ENCODE measurements around the gene FBXW5. TPM values are rescaled to one million over a fixed set of nuclear protein-coding genes. Genes with fewer than 3 reads are reported as not detected.

FBXW5 gene
- total RNA-seq, 4 donors from 2014 or later: 101 to 166 (median 142) TPM

GRCh38 chr9:136983167-136983566 is 38.6 kb upstream of the FBXW5 start:
- Histone ChIP-seq H3K4me3 (no peak overlapping the region), H3K27me3 (peaks cover 35% of the 10 kb centered on the region), H3K27ac (no peak overlapping the region), H3K36me3 (no peaks in the 10 kb centered on the region), H3K4me1 (peaks cover 13% of the 10 kb centered on the region), H3K9me3 (no peaks in the 10 kb centered on the region)
- TF ChIP-seq, protein P1, sequence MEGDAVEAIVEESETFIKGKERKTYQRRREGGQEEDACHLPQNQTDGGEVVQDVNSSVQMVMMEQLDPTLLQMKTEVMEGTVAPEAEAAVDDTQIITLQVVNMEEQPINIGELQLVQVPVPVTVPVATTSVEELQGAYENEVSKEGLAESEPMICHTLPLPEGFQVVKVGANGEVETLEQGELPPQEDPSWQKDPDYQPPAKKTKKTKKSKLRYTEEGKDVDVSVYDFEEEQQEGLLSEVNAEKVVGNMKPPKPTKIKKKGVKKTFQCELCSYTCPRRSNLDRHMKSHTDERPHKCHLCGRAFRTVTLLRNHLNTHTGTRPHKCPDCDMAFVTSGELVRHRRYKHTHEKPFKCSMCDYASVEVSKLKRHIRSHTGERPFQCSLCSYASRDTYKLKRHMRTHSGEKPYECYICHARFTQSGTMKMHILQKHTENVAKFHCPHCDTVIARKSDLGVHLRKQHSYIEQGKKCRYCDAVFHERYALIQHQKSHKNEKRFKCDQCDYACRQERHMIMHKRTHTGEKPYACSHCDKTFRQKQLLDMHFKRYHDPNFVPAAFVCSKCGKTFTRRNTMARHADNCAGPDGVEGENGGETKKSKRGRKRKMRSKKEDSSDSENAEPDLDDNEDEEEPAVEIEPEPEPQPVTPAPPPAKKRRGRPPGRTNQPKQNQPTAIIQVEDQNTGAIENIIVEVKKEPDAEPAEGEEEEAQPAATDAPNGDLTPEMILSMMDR (IDR thresholded peaks at IDR 0.05): no peak
- no peak for TF ChIP-seq POLR2AphosphoS5 (IDR thresholded peaks at IDR 0.05)
- no peak for TF ChIP-seq EP300 (IDR thresholded peaks at IDR 0.05)
- TF ChIP-seq POLR2A (IDR thresholded peaks at IDR 0.05): no peak
- 93% methylated on average over 6 of the region's 9 CpGs for WGBS
- DNase-seq (ENCODE audit: low spot score in 2 of 2): no peak

GRCh38 chr9:136982232-136983051 is 37.9 kb upstream of the FBXW5 start, which contains the start of gene LCNL1:
LCNL1 (plus strand) TSS chr9:136982993; CDS start chr9:136983587, 594 bp downstream.
- Histone ChIP-seq H3K27me3 (peaks cover 35% of the 10 kb centered on the region), H3K27ac (no peak within 1 kb of the TSS), H3K9me3 (no peaks in the 10 kb centered on the region), H3K4me1 (peaks cover 20% of the 10 kb centered on the region), H3K4me3 (no peak within 1 kb of the TSS), H3K36me3 (no peaks in the 10 kb centered on the region)
- no peak for DNase-seq (ENCODE audit: low spot score in 2 of 2)
- TF ChIP-seq EP300 (IDR thresholded peaks at IDR 0.05): no peak
- TF ChIP-seq POLR2AphosphoS5 (IDR thresholded peaks at IDR 0.05): no peak
- TF ChIP-seq, protein P1 (IDR thresholded peaks at IDR 0.05): no peak
- no peak for TF ChIP-seq POLR2A (IDR thresholded peaks at IDR 0.05)
- 67% methylated on average over 17 of the region's 18 CpGs for WGBS

GRCh38 chr9:136981588-136982231 is 37.2 kb upstream of the FBXW5 start:
- no peaks in the 10 kb centered on the region for H3K36me3 ChIP-seq
- no peaks in the 10 kb centered on the region for H3K9me3 ChIP-seq
- 84% methylated on average over 13 of the region's 17 CpGs for WGBS
- no peak overlapping the region for H3K27ac ChIP-seq
- DNase-seq (ENCODE audit: low spot score in 2 of 2): no peak
- peaks cover 26% of the 10 kb centered on the region for H3K4me1 ChIP-seq
- TF ChIP-seq EP300 (IDR thresholded peaks at IDR 0.05) (no peak), POLR2A (IDR thresholded peaks at IDR 0.05) (no peak), POLR2AphosphoS5 (IDR thresholded peaks at IDR 0.05) (no peak)
- TF ChIP-seq, protein P1 (IDR thresholded peaks at IDR 0.05): no peak
- H3K4me3 ChIP-seq: no peak overlapping the region
- H3K27me3 ChIP-seq: peaks cover 32% of the 10 kb centered on the region

DNA sequence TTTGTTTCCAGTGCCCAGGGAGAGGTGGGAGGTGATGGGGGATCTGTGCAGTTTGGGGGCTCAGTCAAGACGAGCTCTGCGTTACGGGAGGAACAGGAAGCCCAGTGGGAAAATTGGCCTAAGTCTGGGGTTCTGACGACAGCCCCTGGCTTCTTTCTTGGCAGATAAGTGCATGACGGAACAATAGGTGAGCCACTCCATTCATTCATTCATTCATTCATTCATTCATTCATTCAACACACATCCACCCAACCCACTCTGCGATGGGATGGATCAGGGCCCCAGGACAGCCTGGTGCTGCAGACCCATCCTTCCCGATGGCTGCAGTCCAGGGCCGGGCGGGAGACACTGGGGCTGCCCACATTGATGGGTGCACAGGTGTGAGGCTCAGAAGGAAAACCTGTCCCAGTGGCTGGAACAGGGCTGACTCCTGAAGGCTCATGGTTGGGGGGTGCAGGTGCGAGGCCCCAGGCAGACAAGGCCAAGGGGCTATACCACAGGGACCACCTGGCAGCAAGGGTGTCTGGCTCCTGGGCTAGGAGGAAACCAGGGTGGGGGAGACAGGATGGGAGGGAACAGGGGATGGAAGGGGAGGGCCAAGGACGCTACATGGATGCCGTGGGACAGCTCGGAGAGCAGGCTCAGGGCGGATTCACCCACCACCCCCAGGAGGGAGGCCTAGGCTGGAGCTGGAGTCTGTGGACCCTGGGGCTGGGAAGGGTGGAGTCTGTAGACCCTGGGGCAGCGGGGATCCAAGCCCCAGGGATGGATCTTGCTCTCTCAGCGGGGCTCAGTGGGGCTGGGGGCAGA is 36.3 kb upstream of the FBXW5 start:
- Histone ChIP-seq H3K27me3 (peaks cover 30% of the 10 kb centered on the region), H3K4me1 (peaks cover 34% of the 10 kb centered on the region), H3K36me3 (no peaks in the 10 kb centered on the region), H3K4me3 (no peak overlapping the region), H3K9me3 (no peaks in the 10 kb centered on the region), H3K27ac (no peak overlapping the region)
- WGBS: 81% methylated on average over 11 of the region's 16 CpGs
- TF ChIP-seq POLR2AphosphoS5 (IDR thresholded peaks at IDR 0.05) (no peak), EP300 (IDR thresholded peaks at IDR 0.05) (no peak), POLR2A (IDR thresholded peaks at IDR 0.05) (no peak)
- TF ChIP-seq, protein P1 (IDR thresholded peaks at IDR 0.05): no peak
- no peak for DNase-seq (ENCODE audit: low spot score in 2 of 2)

Data from suprapubic skin (tissue), 4 donors.